ENCODE results near the gene RUSF1. TPM values are rescaled to one million over a fixed set of nuclear protein-coding genes. Genes with fewer than 3 reads are reported as not detected.

Gene RUSF1
- total and polyA plus RNA-seq, 10 of the 15 experiments (the other 5 are each of a cell fraction or from before 2014, with no cell fraction given) = 0.20 to 46.3 (median 29.7) TPM

- H3K9ac ChIP-seq (ENCODE audit: control insufficient read depth, insufficient read depth, low read length) = no peak overlapping the region
- ATAC-seq = no peak
- POLR2A ChIA-PET = no interaction called here
Observed at GRCh38 chr16:31519759-31520431, 11.7 kb upstream of the RUSF1 start.

GRCh38 chr16:31517800-31518402 lies 9.7 kb upstream of the RUSF1 start:
- in situ Hi-C loops (cut with MboI) = no loop called here
- WGBS (ENCODE audit: insufficient coverage, insufficient replicate concordance, low lambda C conversion rate, missing lambda C conversion rate) = 49% methylated on average over 4 of the region's 4 CpGs
- DNase-seq (ENCODE audit: low read depth, low spot score) (no peak), ATAC-seq (no peak), FAIRE-seq (no peak)
- intact Hi-C loops (cut with micrococcal nuclease; ENCODE audit: unreplicated experiment) = no loop called here
- H2AFZ ChIP-seq (ENCODE audit: control insufficient read depth, low read depth, low read length) = no peak overlapping the region
- H3K36me3 ChIP-seq (ENCODE audit: control insufficient read depth in 2 of 2, insufficient read depth in 2 of 2, low read length in 1 of 2) = no peaks in the 10 kb centered on the region
- ChIA-PET POLR2A (no interaction called here), CTCF (no interaction called here), SMC1A (ENCODE audit: uncharacterized antibody, unreplicated experiment) (no interaction called here), RAD21 (ENCODE audit: unreplicated experiment) (no interaction called here)
- H3K4me2 ChIP-seq (ENCODE audit: control insufficient read depth, insufficient read depth) = no peak overlapping the region
- TF ChIP-seq SUPT20H (IDR thresholded peaks at IDR 0.05; ENCODE audit: borderline replicate concordance, control insufficient read depth, low read depth, low read length) (no peak), RAD21 (IDR thresholded peaks at IDR 0.05; ENCODE audit: insufficient read depth, low read depth, low read length) (no peak), ZNF274 (IDR thresholded peaks at IDR 0.05; ENCODE audit: insufficient read depth, insufficient read length) (no peak)
- H3K9me3 ChIP-seq (replicated peaks; ENCODE audit: control insufficient read depth, insufficient read depth, low read length) = no peaks in the 10 kb centered on the region; the same call in 2 of the 3 replicates
- H4K20me1 ChIP-seq (ENCODE audit: control insufficient read depth, insufficient read depth) = no peaks in the 10 kb centered on the region
- H3K9ac ChIP-seq (ENCODE audit: control insufficient read depth, insufficient read depth, low read length) = no peak overlapping the region
- H3K79me2 ChIP-seq (ENCODE audit: control insufficient read depth, insufficient read depth, low read length) = no peaks in the 10 kb centered on the region
- no peaks in the 10 kb centered on the region for H3K4me1 ChIP-seq (ENCODE audit: control insufficient read depth, insufficient read depth, low read length)
- H3K4me3 ChIP-seq = no peak overlapping the region
- no TSS peak for BruUV-seq (replicated peaks)
- H3K27me3 ChIP-seq (replicated peaks in 1 of 2; ENCODE audit: control insufficient read depth in 2 of 2, insufficient read depth in 2 of 2, low read length in 1 of 2) = no peaks in the 10 kb centered on the region
- no peak overlapping the region for H3K27ac ChIP-seq (ENCODE audit: control insufficient read depth, insufficient read depth)

More at GRCh38 chr16:31519759-31520431, 11.7 kb upstream of the RUSF1 start:
- ChIA-PET CTCF (no interaction called here), RAD21 (ENCODE audit: unreplicated experiment) (no interaction called here), SMC1A (ENCODE audit: uncharacterized antibody, unreplicated experiment) (no interaction called here)
- Histone ChIP-seq H3K4me3 (no peak overlapping the region), H3K36me3 (ENCODE audit: control insufficient read depth in 2 of 2, insufficient read depth in 2 of 2, low read length in 1 of 2) (no peaks in the 10 kb centered on the region), H3K9me3 (replicated peaks; ENCODE audit: control insufficient read depth, insufficient read depth, low read length) (no peaks in the 10 kb centered on the region; the same call in 2 of the 3 replicates), H3K4me1 (ENCODE audit: control insufficient read depth, insufficient read depth, low read length) (no peaks in the 10 kb centered on the region), H3K27ac (ENCODE audit: control insufficient read depth, insufficient read depth) (no peak overlapping the region), H3K79me2 (ENCODE audit: control insufficient read depth, insufficient read depth, low read length) (no peaks in the 10 kb centered on the region), H3K27me3 (replicated peaks in 1 of 2; ENCODE audit: control insufficient read depth in 2 of 2, insufficient read depth in 2 of 2, low read length in 1 of 2) (no peaks in the 10 kb centered on the region), H3K4me2 (ENCODE audit: control insufficient read depth, insufficient read depth) (no peak overlapping the region), H4K20me1 (ENCODE audit: control insufficient read depth, insufficient read depth) (no peaks in the 10 kb centered on the region), H2AFZ (ENCODE audit: control insufficient read depth, low read depth, low read length) (no peak overlapping the region)
- FAIRE-seq (no peak), DNase-seq (ENCODE audit: low read depth, low spot score) (no peak)
- BruUV-seq (replicated peaks) = no TSS peak
- TF ChIP-seq SREBF2 (IDR thresholded peaks at IDR 0.05; ENCODE audit: low read length) = no peak
- TF ChIP-seq HDAC2 (IDR thresholded peaks at IDR 0.05) = no peak
- TF ChIP-seq HCFC1 (IDR thresholded peaks at IDR 0.05; ENCODE audit: low read length) = no peak
- TF ChIP-seq PAX5 (IDR thresholded peaks at IDR 0.05; ENCODE audit: borderline replicate concordance, low read depth, low read length) = no peak
- TF ChIP-seq ZNF622 (IDR thresholded peaks at IDR 0.05) = no peak
- TF ChIP-seq EZH2 (IDR thresholded peaks at IDR 0.05; ENCODE audit: borderline replicate concordance, control insufficient read depth, low read depth, low read length) = no peak
- no peak for TF ChIP-seq HDGF (IDR thresholded peaks at IDR 0.05)
- no peak for TF ChIP-seq MTA3 (IDR thresholded peaks at IDR 0.05; ENCODE audit: borderline replicate concordance, low read length)
- TF ChIP-seq SMAD5 (IDR thresholded peaks at IDR 0.05; ENCODE audit: low read depth) = no peak
- 50% methylated on average over 2 of the region's 2 CpGs for WGBS (ENCODE audit: insufficient coverage, insufficient replicate concordance, low lambda C conversion rate, missing lambda C conversion rate)
- intact Hi-C loops (cut with micrococcal nuclease; ENCODE audit: unreplicated experiment) = no loop called here
- in situ Hi-C loops (cut with MboI) = loop anchor here (5.0 kb wide), 1 partner anchor 52 kb away; no protein-coding TSS in a partner anchor

All from GM12878 (cell line).